ENCODE measurements around the gene ZNF438. TPM values are rescaled to one million over a fixed set of nuclear protein-coding genes. Genes with fewer than 3 reads are reported as not detected.

The ZNF438 gene
- total RNA-seq, 2 donors from 2014 or later = 2.7 to 4.3 TPM

GRCh38 chr10:31070025-31070424, 38.4 kb upstream of the ZNF438 start:
- Histone ChIP-seq H3K9ac (ENCODE audit: low read depth in 2 of 2, low read length in 2 of 2) (no peak overlapping the region), H3K4me1 (no peaks in the 10 kb centered on the region), H3K4me3 (no peak overlapping the region), H3K27me3 (no peaks in the 10 kb centered on the region), H3K9me3 (no peaks in the 10 kb centered on the region), H3K27ac (no peak overlapping the region), H3K36me3 (no peaks in the 10 kb centered on the region)
- intact Hi-C loops (cut with DNase I) = no loop called here
- TF ChIP-seq CTCF (IDR thresholded peaks at IDR 0.05) = no peak
- no peak for DNase-seq

GRCh38 chr10:31069411-31069810, 37.7 kb upstream of the ZNF438 start:
- Histone ChIP-seq H3K4me3 (no peak overlapping the region), H3K4me1 (no peaks in the 10 kb centered on the region), H3K27ac (no peak overlapping the region), H3K9ac (ENCODE audit: low read depth in 2 of 2, low read length in 2 of 2) (no peak overlapping the region), H3K9me3 (no peaks in the 10 kb centered on the region), H3K27me3 (no peaks in the 10 kb centered on the region), H3K36me3 (no peaks in the 10 kb centered on the region)
- TF ChIP-seq CTCF (IDR thresholded peaks at IDR 0.05) = no peak
- intact Hi-C loops (cut with DNase I) = no loop called here
- no peak for DNase-seq

- Histone ChIP-seq H3K4me3 (no peak overlapping the region), H3K27ac (no peak overlapping the region), H3K27me3 (no peaks in the 10 kb centered on the region), H3K9ac (ENCODE audit: low read depth in 2 of 2, low read length in 2 of 2) (no peak overlapping the region), H3K36me3 (no peaks in the 10 kb centered on the region), H3K4me1 (no peaks in the 10 kb centered on the region), H3K9me3 (no peaks in the 10 kb centered on the region)
- intact Hi-C loops (cut with DNase I) = no loop called here
- DNase-seq = no peak
- no peak for TF ChIP-seq CTCF (IDR thresholded peaks at IDR 0.05)
These were observed 32.7 kb upstream of the ZNF438 start for GRCh38 chr10:31064348-31064747.

GRCh38 chr10:31063841-31064240, 32.2 kb upstream of the ZNF438 start:
- no peak overlapping the region for H3K9ac ChIP-seq (ENCODE audit: low read depth in 2 of 2, low read length in 2 of 2)
- no peak overlapping the region for H3K27ac ChIP-seq
- no peaks in the 10 kb centered on the region for H3K9me3 ChIP-seq
- no peak overlapping the region for H3K4me3 ChIP-seq
- intact Hi-C loops (cut with DNase I) = no loop called here
- no peaks in the 10 kb centered on the region for H3K4me1 ChIP-seq
- DNase-seq = no peak
- H3K27me3 ChIP-seq = no peaks in the 10 kb centered on the region
- TF ChIP-seq CTCF (IDR thresholded peaks at IDR 0.05) = no peak
- no peaks in the 10 kb centered on the region for H3K36me3 ChIP-seq

- Histone ChIP-seq H3K4me3 (no peak overlapping the region), H3K36me3 (no peaks in the 10 kb centered on the region), H3K9me3 (no peaks in the 10 kb centered on the region), H3K9ac (ENCODE audit: low read depth in 2 of 2, low read length in 2 of 2) (no peak overlapping the region), H3K27ac (no peak overlapping the region), H3K27me3 (no peaks in the 10 kb centered on the region), H3K4me1 (no peaks in the 10 kb centered on the region)
- intact Hi-C loops (cut with DNase I) = no loop called here
- TF ChIP-seq CTCF (IDR thresholded peaks at IDR 0.05) = no peak
- DNase-seq = no peak
These were observed 31.2 kb upstream of the ZNF438 start for GRCh38 chr10:31062856-31063255.

GRCh38 chr10:31061941-31062340, 30.3 kb upstream of the ZNF438 start:
- intact Hi-C loops (cut with DNase I) = no loop called here
- Histone ChIP-seq H3K27ac (no peak overlapping the region), H3K27me3 (no peaks in the 10 kb centered on the region), H3K4me3 (no peak overlapping the region), H3K36me3 (no peaks in the 10 kb centered on the region), H3K4me1 (no peaks in the 10 kb centered on the region), H3K9me3 (no peaks in the 10 kb centered on the region), H3K9ac (ENCODE audit: low read depth in 2 of 2, low read length in 2 of 2) (no peak overlapping the region)
- TF ChIP-seq CTCF (IDR thresholded peaks at IDR 0.05) = no peak
- no peak for DNase-seq
